Panc1 (cell line): ENCODE measurements around the gene TBXA2R. TPM values are rescaled to one million over a fixed set of nuclear protein-coding genes. Genes with fewer than 3 reads are reported as not detected.

Experiments
- ATAC-seq: fragments of 200-7000 bp; cut with Tn5 transposase; 2 replicates; pipeline ENCODE4 v1.9.1; 2020; ENCODE audit warnings: mild to moderate bottlenecking, moderate library complexity
- BruUV-seq: library from RNA; stranded (reverse); fragments of 400-500 nt; replicated peaks from 2 replicates; lab custom pipeline; 2021; lab: Mats Ljungman, UMichigan
- CTCF ChIA-PET: fragments of 300-600 bp; sonication (Branson Sonifier 250); formaldehyde crosslinking; loops from one replicate; lab custom pipeline; 2022; ENCODE audit warnings: antibody characterized with exemption; lab: Charles Lee
- POLR2A ChIA-PET: fragments of 300-600 bp; sonication (Branson Sonifier 250); formaldehyde crosslinking; loops from one replicate; lab custom pipeline; 2022; ENCODE audit warnings: antibody characterized with exemption; lab: Charles Lee
- DNase-seq: peaks from one replicate; pipeline ENCODE4 v3.0.0-alpha.2; 2010; ENCODE audit warnings: low read depth, low spot score
- H3K27ac ChIP-seq: 2 replicates; pipeline ENCODE4 v1.5.1; 2011; ENCODE audit warnings: mild to moderate bottlenecking, low read length, inconsistent platforms
- H3K27me3 ChIP-seq: fragments of 200-500 bp; sonication (Bioruptor generic); 2 replicates; pipeline ENCODE4 v1.6.0; 2014; ENCODE audit warnings: low read length, inconsistent platforms; ENCODE audit not compliant: control insufficient read depth, insufficient read depth
- H3K36me3 ChIP-seq: fragments of 200-500 bp; sonication (Bioruptor generic); 2 replicates; pipeline ENCODE4 v1.5.1; 2014; ENCODE audit warnings: inconsistent platforms, mild to moderate bottlenecking, low read length, moderate library complexity; ENCODE audit not compliant: control insufficient read depth, insufficient read depth
- H3K4me1 ChIP-seq: 2 replicates; pipeline ENCODE4 v1.5.1; 2011; ENCODE audit warnings: inconsistent platforms, mild to moderate bottlenecking, low read length, moderate library complexity; ENCODE audit not compliant: control insufficient read depth, insufficient read depth
- H3K4me3 ChIP-seq, 2 experiments: 2 replicates each; pipeline ENCODE4 v1.5.1; 2011 to 2012; ENCODE audit warnings: low read depth in 2 of 2, low read length in 2 of 2, mild to moderate bottlenecking in 2 of 2, inconsistent platforms in 1 of 2, moderate library complexity in 1 of 2
- H3K9me3 ChIP-seq: fragments of 200-500 bp; sonication (Bioruptor generic); 2 replicates; pipeline ENCODE4 v1.5.1; 2014; ENCODE audit warnings: low read depth, mild to moderate bottlenecking, inconsistent platforms, low read length, moderate library complexity; ENCODE audit not compliant: control insufficient read depth, insufficient read depth
- POLR2AphosphoS5 ChIP-seq: IDR thresholded peaks from 2 replicates; pipeline ENCODE4 v1.6.1; 2012; ENCODE audit warnings: mild to moderate bottlenecking, low read depth, low read length, moderate library complexity
- SIN3A ChIP-seq: IDR thresholded peaks from 2 replicates; pipeline ENCODE4 v1.6.1; 2012; ENCODE audit warnings: low read depth, mild to moderate bottlenecking, low read length, moderate library complexity, borderline replicate concordance; ENCODE audit not compliant: insufficient read depth
- TCF7L2 ChIP-seq: IDR thresholded peaks from 2 replicates; pipeline ENCODE4 v1.6.1; 2011; ENCODE audit warnings: mild to moderate bottlenecking, low read depth, low read length, inconsistent platforms
- in situ Hi-C: cut with HindIII; loops from 2 replicates; pipeline ENCODE4 v1.10.0; 2016; ENCODE audit warnings: low sequenced_read_pairs, low pct_unique_long_range_greater_than_20kb
- intact Hi-C: fragments of 100-400 bp; cut with micrococcal nuclease; formaldehyde crosslinking; loops from one replicate; pipeline ENCODE4 v1.10.0; 2022; ENCODE audit not compliant: unreplicated experiment
- total RNA-seq: library from RNA; stranded (reverse); gene quantifications from one replicate; pipeline ENCODE4 v1.2.1, GENCODE V29; 2021; ENCODE audit not compliant: unreplicated experiment
- TF ChIP-seq, protein P1 (sequence below): fragments of 450-650 bp; IDR thresholded peaks from 2 replicates; pipeline ENCODE4 v1.5.1; 2017; ENCODE audit warnings: mild to moderate bottlenecking
- TF ChIP-seq, protein P2 (sequence below), 2 experiments: IDR thresholded peaks; 2 replicates each; pipeline ENCODE4 v1.6.1; 2011 to 2012; ENCODE audit warnings: low read depth in 2 of 2, control low read depth in 1 of 2, low read length in 1 of 2, mild to moderate bottlenecking in 1 of 2, moderate library complexity in 1 of 2; ENCODE audit not compliant: insufficient read depth in 1 of 2

TBXA2R gene
- total RNA-seq, 1 experiment from 2014 or later, result 5.2 TPM

DNA sequence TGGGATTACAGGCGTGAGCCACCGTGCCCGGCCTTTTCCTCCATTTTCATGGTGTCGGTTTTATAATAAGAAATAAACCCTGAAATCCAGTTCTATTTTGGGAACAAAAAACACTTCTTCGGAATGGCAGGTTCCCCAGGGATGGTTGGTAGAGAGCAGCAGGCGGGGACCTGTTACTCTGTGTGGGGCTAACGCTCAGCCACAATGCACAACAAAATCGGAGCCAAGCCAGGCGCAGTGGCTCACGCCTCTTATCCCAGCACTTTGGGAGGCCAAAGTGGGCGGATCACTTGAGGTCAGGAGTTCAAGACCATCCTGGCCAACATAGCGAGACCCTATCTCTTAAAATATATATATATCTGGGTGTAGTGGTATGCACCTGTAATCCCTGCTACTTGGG lies 5.7 kb downstream of the TBXA2R start:
- Histone ChIP-seq H3K27ac (no peak overlapping the region), H3K4me1 (peaks cover 13% of the 10 kb centered on the region), H3K36me3 (no peaks in the 10 kb centered on the region), H3K9me3 (no peaks in the 10 kb centered on the region), H3K4me3 (no peak overlapping the region), H3K27me3 (no peaks in the 10 kb centered on the region)
- ChIA-PET CTCF (interaction anchor here (0.6 kb wide), 1 partner anchor 12 kb away, joined by 3 read pairs; no protein-coding TSS in a partner anchor), POLR2A (no interaction called here)
- no TSS peak for BruUV-seq
- in situ Hi-C loops, result no loop called here
- no peak for DNase-seq
- TF ChIP-seq, protein P1, sequence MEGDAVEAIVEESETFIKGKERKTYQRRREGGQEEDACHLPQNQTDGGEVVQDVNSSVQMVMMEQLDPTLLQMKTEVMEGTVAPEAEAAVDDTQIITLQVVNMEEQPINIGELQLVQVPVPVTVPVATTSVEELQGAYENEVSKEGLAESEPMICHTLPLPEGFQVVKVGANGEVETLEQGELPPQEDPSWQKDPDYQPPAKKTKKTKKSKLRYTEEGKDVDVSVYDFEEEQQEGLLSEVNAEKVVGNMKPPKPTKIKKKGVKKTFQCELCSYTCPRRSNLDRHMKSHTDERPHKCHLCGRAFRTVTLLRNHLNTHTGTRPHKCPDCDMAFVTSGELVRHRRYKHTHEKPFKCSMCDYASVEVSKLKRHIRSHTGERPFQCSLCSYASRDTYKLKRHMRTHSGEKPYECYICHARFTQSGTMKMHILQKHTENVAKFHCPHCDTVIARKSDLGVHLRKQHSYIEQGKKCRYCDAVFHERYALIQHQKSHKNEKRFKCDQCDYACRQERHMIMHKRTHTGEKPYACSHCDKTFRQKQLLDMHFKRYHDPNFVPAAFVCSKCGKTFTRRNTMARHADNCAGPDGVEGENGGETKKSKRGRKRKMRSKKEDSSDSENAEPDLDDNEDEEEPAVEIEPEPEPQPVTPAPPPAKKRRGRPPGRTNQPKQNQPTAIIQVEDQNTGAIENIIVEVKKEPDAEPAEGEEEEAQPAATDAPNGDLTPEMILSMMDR, result no peak
- TF ChIP-seq, protein P2, sequence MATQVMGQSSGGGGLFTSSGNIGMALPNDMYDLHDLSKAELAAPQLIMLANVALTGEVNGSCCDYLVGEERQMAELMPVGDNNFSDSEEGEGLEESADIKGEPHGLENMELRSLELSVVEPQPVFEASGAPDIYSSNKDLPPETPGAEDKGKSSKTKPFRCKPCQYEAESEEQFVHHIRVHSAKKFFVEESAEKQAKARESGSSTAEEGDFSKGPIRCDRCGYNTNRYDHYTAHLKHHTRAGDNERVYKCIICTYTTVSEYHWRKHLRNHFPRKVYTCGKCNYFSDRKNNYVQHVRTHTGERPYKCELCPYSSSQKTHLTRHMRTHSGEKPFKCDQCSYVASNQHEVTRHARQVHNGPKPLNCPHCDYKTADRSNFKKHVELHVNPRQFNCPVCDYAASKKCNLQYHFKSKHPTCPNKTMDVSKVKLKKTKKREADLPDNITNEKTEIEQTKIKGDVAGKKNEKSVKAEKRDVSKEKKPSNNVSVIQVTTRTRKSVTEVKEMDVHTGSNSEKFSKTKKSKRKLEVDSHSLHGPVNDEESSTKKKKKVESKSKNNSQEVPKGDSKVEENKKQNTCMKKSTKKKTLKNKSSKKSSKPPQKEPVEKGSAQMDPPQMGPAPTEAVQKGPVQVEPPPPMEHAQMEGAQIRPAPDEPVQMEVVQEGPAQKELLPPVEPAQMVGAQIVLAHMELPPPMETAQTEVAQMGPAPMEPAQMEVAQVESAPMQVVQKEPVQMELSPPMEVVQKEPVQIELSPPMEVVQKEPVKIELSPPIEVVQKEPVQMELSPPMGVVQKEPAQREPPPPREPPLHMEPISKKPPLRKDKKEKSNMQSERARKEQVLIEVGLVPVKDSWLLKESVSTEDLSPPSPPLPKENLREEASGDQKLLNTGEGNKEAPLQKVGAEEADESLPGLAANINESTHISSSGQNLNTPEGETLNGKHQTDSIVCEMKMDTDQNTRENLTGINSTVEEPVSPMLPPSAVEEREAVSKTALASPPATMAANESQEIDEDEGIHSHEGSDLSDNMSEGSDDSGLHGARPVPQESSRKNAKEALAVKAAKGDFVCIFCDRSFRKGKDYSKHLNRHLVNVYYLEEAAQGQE (IDR thresholded peaks at IDR 0.05; ENCODE audit: insufficient read depth in 1 of 2, low read depth in 2 of 2, low read length in 1 of 2), result no peak
- no peak for TF ChIP-seq POLR2AphosphoS5
- no peak for TF ChIP-seq SIN3A
- no peak for TF ChIP-seq TCF7L2
- intact Hi-C loops, result no loop called here
- ATAC-seq, result no peak

DNA sequence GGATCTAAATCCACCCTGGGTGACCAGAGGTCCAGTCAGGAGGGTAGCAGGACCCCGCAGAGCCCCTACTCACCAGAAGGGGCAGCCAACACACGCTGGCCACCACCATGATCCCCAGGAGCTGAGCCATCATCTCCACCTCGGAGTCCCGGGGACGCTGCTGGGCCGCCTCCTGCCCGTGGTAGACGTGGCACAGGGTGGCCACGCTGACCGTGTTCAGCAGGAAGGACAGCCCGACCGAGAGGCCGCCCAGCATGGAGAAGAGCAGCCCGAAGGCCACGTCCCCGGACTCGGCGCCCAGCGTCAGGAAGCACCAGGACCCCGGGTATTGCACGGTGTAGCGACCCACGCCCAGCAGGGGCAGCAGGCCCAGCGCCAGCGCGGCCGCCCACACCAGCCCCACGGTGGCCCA lies 6.9 kb downstream of the TBXA2R start:
- CTCF ChIA-PET, result no interaction called here
- H3K9me3 ChIP-seq, result no peaks in the 10 kb centered on the region
- no peaks in the 10 kb centered on the region for H3K27me3 ChIP-seq
- no peaks in the 10 kb centered on the region for H3K36me3 ChIP-seq
- POLR2A ChIA-PET, result no interaction called here
- no peak for ATAC-seq
- in situ Hi-C loops (no loop called here), intact Hi-C loops (no loop called here)
- no peak overlapping the region for H3K27ac ChIP-seq
- no TSS peak for BruUV-seq
- TF ChIP-seq TCF7L2 (no peak), SIN3A (no peak)
- TF ChIP-seq, protein P2 (IDR thresholded peaks at IDR 0.05; ENCODE audit: insufficient read depth in 1 of 2, low read depth in 2 of 2, low read length in 1 of 2), result no peak
- TF ChIP-seq, protein P1, result no peak
- H3K4me1 ChIP-seq, result peaks cover 13% of the 10 kb centered on the region
- no peak overlapping the region for H3K4me3 ChIP-seq
- no peak for DNase-seq
